Measurements from ENCODE around the gene ERBB4. TPM values are rescaled to one million over a fixed set of nuclear protein-coding genes. Genes with fewer than 3 reads are reported as not detected.

ERBB4 gene
- total RNA-seq, 1 experiment from 2014 or later, result 0.15 TPM

DNA sequence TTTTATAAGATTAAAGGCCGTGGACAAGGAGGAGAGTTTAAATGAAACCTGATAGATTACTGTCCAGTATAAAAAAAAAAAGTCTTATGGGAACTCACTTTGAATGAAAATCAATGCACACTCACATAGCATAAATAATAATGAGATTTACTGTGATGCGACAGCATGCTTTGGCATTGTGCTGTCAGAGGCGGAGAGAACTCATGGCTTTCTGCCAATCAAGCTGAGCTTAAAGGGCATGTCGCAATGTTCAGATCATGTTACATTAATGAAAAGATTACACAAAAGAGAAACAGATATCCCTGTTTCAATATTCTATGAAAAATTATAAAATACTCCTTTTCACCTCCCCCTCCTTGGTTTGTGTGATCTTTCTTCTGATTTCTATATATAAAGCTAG lies 310.8 kb downstream of the ERBB4 start:
- Histone ChIP-seq H3K4me3 (ENCODE audit: low read depth in 2 of 2, low read length in 2 of 2) (no peak overlapping the region), H3K27me3 (ENCODE audit: control insufficient read depth, insufficient read depth, low read length) (no peaks in the 10 kb centered on the region), H3K9me3 (ENCODE audit: control insufficient read depth, insufficient read depth, low read depth, low read length) (no peaks in the 10 kb centered on the region), H3K27ac (ENCODE audit: low read length) (no peak overlapping the region), H3K4me1 (ENCODE audit: control insufficient read depth, insufficient read depth, low read length) (no peaks in the 10 kb centered on the region), H3K36me3 (ENCODE audit: control insufficient read depth, insufficient read depth, low read length) (no peaks in the 10 kb centered on the region)
- in situ Hi-C loops (cut with HindIII; ENCODE audit: low pct_unique_long_range_greater_than_20kb, low sequenced_read_pairs), result no loop called here
- TF ChIP-seq POLR2AphosphoS5 (IDR thresholded peaks at IDR 0.05; ENCODE audit: low read depth, low read length), result no peak
- TF ChIP-seq TCF7L2 (IDR thresholded peaks at IDR 0.05; ENCODE audit: low read depth, low read length), result no peak
- TF ChIP-seq, protein P1, sequence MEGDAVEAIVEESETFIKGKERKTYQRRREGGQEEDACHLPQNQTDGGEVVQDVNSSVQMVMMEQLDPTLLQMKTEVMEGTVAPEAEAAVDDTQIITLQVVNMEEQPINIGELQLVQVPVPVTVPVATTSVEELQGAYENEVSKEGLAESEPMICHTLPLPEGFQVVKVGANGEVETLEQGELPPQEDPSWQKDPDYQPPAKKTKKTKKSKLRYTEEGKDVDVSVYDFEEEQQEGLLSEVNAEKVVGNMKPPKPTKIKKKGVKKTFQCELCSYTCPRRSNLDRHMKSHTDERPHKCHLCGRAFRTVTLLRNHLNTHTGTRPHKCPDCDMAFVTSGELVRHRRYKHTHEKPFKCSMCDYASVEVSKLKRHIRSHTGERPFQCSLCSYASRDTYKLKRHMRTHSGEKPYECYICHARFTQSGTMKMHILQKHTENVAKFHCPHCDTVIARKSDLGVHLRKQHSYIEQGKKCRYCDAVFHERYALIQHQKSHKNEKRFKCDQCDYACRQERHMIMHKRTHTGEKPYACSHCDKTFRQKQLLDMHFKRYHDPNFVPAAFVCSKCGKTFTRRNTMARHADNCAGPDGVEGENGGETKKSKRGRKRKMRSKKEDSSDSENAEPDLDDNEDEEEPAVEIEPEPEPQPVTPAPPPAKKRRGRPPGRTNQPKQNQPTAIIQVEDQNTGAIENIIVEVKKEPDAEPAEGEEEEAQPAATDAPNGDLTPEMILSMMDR (IDR thresholded peaks at IDR 0.05), result no peak
- TF ChIP-seq, protein P2, sequence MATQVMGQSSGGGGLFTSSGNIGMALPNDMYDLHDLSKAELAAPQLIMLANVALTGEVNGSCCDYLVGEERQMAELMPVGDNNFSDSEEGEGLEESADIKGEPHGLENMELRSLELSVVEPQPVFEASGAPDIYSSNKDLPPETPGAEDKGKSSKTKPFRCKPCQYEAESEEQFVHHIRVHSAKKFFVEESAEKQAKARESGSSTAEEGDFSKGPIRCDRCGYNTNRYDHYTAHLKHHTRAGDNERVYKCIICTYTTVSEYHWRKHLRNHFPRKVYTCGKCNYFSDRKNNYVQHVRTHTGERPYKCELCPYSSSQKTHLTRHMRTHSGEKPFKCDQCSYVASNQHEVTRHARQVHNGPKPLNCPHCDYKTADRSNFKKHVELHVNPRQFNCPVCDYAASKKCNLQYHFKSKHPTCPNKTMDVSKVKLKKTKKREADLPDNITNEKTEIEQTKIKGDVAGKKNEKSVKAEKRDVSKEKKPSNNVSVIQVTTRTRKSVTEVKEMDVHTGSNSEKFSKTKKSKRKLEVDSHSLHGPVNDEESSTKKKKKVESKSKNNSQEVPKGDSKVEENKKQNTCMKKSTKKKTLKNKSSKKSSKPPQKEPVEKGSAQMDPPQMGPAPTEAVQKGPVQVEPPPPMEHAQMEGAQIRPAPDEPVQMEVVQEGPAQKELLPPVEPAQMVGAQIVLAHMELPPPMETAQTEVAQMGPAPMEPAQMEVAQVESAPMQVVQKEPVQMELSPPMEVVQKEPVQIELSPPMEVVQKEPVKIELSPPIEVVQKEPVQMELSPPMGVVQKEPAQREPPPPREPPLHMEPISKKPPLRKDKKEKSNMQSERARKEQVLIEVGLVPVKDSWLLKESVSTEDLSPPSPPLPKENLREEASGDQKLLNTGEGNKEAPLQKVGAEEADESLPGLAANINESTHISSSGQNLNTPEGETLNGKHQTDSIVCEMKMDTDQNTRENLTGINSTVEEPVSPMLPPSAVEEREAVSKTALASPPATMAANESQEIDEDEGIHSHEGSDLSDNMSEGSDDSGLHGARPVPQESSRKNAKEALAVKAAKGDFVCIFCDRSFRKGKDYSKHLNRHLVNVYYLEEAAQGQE (IDR thresholded peaks at IDR 0.05; ENCODE audit: insufficient read depth in 1 of 2, low read depth in 2 of 2, low read length in 1 of 2), result no peak
- TF ChIP-seq SIN3A (IDR thresholded peaks at IDR 0.05; ENCODE audit: borderline replicate concordance, insufficient read depth, low read depth, low read length), result no peak
- ChIA-PET CTCF (no interaction called here), POLR2A (no interaction called here)
- BruUV-seq (replicated peaks), result no TSS peak
- no peak for DNase-seq (ENCODE audit: low read depth, low spot score)
- intact Hi-C loops (cut with micrococcal nuclease; ENCODE audit: unreplicated experiment), result no loop called here
- no peak for ATAC-seq

DNA sequence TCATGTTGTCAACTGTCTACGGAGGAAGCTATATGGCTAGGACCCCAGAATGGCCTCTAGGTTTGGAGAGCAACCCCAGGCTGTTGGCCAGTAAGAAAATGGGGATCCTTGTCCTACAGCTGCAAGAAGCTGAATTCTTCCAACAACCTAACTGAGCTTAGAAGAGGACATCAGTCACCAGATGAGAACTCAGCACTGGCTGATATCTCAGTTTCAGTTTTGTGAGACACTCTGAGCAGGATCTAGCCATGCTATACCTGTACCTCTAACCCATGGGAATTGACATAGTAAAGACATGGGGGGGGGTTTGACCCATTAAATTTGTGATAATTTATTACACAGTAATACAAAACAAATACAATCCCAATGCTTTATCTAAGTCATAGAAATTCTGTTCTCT lies 312.5 kb downstream of the ERBB4 start:
- Histone ChIP-seq H3K36me3 (ENCODE audit: control insufficient read depth, insufficient read depth, low read length) (no peaks in the 10 kb centered on the region), H3K4me3 (ENCODE audit: low read depth in 2 of 2, low read length in 2 of 2) (no peak overlapping the region), H3K4me1 (ENCODE audit: control insufficient read depth, insufficient read depth, low read length) (no peaks in the 10 kb centered on the region), H3K27me3 (ENCODE audit: control insufficient read depth, insufficient read depth, low read length) (no peaks in the 10 kb centered on the region), H3K9me3 (ENCODE audit: control insufficient read depth, insufficient read depth, low read depth, low read length) (no peaks in the 10 kb centered on the region), H3K27ac (ENCODE audit: low read length) (no peak overlapping the region)
- intact Hi-C loops (cut with micrococcal nuclease; ENCODE audit: unreplicated experiment), result no loop called here
- no peak for DNase-seq (ENCODE audit: low read depth, low spot score)
- POLR2A ChIA-PET, result no interaction called here
- CTCF ChIA-PET, result no interaction called here
- in situ Hi-C loops (cut with HindIII; ENCODE audit: low pct_unique_long_range_greater_than_20kb, low sequenced_read_pairs), result no loop called here
- ATAC-seq, result no peak
- TF ChIP-seq, protein P1 (IDR thresholded peaks at IDR 0.05), result no peak
- TF ChIP-seq POLR2AphosphoS5 (IDR thresholded peaks at IDR 0.05; ENCODE audit: low read depth, low read length), result no peak
- TF ChIP-seq SIN3A (IDR thresholded peaks at IDR 0.05; ENCODE audit: borderline replicate concordance, insufficient read depth, low read depth, low read length), result no peak
- TF ChIP-seq, protein P2 (IDR thresholded peaks at IDR 0.05; ENCODE audit: insufficient read depth in 1 of 2, low read depth in 2 of 2, low read length in 1 of 2), result no peak
- no peak for TF ChIP-seq TCF7L2 (IDR thresholded peaks at IDR 0.05; ENCODE audit: low read depth, low read length)
- BruUV-seq (replicated peaks), result no TSS peak
